AML-193 (cell line): ENCODE data around the gene APC2.
"Not testable (repeated sequence)": the region's sequence is repeated elsewhere in the genome, so short reads cannot be mapped to it uniquely, and the experiment has no call there.

Experiments used
- DNase-seq, 2 experiments: peaks; one replicate each; lab custom pipeline; 2025; lab: John Stamatoyannopoulos, UW

Gene APC2

DNA sequence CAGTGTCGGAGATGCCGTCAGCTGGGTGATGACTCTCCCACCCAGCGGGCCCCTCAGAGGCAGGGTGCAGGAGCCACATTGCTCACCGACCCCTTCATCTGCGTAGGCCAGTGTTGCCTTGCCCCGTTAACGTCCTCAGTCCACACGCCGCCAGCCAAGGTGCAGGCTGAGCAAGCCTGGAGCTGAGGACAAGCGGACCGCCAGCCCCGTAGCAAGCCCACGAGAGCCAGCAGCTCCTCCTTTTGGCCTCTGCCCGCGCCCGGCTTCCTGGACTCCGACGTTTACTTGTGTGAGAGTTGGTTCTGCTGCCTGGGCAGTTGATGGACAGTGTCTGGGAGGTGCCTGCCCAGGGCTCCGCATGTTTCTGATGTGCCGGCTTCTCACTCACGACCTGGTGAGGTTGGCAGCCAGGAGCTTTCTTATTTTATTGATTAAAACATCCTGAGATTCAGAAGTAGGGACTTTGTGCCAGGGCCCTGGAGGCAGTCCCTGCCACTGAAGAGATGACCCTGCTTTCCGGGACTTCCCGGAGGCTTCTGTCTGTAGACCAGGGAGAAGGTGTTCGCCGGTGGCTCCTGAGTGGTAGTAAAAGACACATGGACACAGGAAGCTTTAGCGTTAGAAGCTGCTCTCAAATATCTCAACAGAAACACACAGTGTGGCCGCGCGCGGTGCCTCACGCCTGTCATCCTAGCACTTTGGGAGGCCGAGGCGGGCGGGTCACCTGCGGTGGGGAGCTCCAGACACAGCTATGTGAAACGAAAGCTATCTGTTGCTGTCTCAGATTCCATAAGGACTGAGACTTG is 36.7 kb upstream of the APC2 start:
- no peak for DNase-seq

GRCh38 chr19:1416014-1416841 is 33.7 kb upstream of the APC2 start:
- no peak for DNase-seq

DNA sequence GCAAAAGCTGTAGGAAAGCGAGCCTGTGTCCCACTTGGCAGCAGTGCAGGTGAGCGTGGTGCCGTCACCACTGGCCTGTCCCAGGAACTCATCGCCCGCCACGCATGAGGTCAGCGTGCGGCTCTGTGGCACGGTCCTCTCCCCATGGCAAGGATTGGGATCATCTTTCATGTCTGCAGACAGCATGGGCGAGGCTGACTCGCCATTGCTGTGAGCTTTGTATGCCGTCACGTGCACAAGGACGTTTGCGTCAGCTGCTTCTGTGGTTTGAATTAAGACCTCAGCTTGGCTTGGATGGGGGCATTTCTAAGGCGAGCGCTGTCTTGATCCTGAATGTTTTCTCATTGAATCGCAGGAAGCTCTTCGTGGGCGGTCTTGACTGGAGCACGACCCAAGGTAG is 32.8 kb upstream of the APC2 start:
- no peak for DNase-seq

DNA sequence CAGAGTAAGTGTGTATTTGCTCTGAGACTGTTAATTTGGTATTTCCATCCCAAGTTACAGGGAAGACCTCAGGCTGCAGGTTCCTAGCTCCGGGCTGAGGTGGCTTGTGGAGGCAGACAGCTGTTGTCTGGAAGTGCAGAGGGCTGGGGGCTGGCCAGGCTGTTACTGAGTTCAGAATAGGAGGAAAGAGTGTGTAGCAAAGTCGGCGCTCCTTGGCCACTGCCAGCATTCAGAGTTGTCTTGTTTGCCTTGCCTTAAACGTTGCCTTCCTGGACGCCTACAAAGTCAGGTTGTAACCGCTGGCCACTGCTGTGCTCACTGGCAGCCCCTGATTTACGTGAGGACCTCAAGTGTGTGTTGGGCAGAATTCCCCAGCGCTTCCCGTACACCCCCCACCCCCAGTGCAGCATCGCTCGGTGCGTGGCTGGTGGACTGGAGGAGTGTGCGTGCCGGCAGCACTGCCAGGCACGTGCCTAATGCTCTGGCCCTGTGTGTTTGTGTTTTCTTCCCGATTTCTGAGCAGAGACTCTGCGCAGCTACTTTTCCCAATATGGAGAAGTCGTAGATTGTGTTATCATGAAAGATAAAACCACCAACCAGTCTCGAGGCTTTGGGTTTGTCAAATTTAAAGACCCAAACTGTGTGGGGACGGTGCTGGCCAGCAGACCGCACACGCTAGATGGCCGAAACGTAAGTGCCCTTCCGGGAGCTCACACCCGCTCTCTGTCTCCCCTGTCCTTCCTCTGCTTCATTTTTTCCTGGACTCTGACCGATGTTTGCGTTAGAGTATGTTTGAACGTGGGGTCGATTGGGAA is 32.0 kb upstream of the APC2 start:
- no peak for DNase-seq

GRCh38 chr19:1418496-1418775 is 31.5 kb upstream of the APC2 start:
- DNase-seq: no peak

DNA sequence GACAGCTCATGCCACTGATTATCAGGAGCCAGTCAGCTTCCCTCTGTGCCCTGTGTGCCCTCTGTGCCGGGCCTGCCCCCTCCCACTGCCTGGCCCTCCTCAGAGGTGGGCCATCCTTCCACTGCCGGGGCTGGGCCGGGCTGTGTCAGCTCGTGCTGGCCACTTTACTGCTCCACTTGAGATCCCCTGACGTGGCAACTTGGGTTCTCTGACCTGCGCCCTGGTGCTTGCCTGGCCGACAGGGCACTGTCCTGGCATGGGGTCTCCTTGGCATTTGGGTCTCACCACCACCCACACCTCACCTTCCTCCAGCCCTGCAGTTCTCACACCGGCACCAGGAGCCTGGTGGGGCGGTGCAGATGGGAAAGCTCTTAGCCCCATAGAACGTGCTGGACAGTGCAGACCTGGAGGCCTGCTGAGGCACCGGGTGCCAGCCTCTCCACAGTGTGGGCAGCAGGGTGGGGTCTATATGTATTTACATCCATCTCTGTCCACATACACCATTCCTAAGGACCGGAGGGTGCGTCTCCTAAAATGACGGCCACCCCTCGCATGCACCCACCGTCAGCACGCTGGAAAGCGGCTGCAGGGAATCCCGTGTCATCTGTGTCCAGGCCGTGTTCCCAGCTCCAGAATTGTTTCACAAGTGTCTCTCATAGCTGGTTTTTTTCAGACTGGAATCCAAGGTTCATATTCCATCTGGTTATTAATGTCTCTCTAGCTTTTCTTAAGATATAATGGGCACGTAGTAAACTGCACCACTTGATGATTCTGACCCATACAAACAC is 30.8 kb upstream of the APC2 start:
- DNase-seq: no peak

- not testable (repeated sequence) for DNase-seq
Observed at GRCh38 chr19:1420085-1420484, 29.8 kb upstream of the APC2 start.

DNA sequence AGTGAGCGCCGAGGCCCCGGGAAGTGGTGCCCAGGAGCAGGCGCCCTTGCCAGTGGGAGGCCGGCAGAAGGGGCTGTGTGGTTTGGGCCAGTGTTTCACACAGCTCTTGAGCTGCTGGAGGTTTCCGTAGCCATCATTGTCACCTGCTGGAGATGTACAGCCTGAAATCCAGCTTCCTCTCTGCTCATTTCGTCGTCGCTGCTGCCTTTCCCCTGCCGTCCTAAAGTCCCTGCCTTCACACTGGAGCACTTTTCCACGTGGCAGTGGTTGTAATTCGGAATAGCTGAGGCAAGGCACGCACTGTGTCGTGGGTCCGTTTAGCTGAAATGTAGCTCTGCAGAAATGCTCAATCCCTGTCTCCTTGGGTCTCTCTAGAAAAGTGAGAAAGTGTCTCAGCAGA is 29.3 kb upstream of the APC2 start:
- DNase-seq: no peak

DNA sequence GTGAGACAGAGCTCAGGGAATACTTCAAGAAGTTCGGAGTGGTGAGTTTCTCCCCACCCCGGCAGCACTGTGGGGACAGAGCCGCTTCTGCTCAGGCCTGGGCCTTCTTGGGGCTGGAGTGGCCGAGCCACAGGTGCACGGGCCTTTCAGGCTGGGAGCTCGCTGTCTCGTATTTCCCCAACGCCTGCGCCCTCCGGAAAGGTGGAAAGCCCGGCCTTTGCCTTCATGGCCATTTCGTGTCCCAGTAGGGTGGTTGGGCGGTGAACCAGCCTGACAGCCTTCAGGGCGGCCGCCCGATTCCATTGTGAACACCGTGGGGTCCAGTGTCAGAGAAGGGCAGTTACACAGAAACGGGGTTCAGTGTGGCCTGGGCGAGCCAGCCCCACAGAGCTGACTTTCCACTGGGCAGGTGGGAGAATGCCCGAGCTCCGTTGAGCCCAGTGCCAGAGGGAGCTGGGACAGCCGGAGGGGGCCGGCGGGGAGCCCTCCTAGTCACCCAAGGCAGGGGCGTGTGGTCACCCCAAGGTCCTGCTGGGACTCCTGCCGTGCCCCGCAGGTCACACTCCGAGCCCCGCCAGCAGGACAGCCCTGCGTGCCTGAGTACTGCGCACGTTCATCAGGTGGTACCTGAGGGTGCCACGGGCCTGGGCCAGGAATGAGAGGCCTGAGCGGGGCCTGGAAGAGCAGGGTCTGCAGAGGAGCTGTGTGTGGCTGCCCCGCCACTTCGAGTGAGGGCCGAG is 28.5 kb upstream of the APC2 start:
- no peak for DNase-seq

- no peak for DNase-seq
Observed at GRCh38 chr19:1421958-1422305, 28.0 kb upstream of the APC2 start.

- DNase-seq: no peak
Observed at GRCh38 chr19:1422360-1422759, 27.6 kb upstream of the APC2 start.

- DNase-seq: no peak
Observed at GRCh38 chr19:1422943-1423342, 27.0 kb upstream of the APC2 start.

DNA sequence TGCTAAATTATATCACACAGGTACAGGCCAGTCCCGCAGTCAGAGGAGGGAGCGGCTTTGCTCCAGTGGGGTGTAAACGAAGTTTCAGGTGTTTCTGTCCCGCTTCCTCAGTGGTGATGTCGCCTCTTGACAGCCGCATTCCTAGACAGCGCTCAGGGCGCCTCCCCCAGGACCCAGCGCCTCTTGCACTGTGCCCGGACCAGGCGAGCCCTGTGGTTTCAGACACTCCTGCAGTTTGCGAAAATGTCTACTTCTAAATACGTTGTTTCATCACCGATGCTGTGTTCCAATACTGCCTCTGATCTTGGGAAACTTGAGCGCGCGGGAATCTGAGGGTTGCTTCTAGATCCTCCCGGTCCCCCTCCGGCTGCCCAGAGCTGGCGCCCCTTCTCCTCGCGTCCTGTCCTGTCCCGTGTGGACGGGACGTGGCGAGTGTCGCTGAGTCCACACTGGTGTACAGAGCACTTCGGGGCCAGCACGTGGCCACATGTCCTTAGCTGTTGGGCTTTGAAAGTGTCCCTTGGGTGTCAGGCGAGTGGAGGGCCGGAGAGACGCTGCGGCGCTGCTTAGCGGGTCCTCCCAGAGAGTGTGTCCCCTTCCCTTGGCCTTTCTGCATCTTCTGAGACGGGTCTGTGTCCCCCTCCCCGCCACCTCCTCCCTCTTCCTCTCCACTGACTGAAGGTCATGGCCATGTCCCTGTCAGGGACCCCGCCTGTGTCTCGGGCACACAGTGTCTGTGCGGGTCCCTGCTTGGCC is 26.3 kb upstream of the APC2 start:
- DNase-seq: no peak

GRCh38 chr19:1424192-1424955 is 25.5 kb upstream of the APC2 start:
- DNase-seq: no peak

- no peak for DNase-seq
Observed at GRCh38 chr19:1425102-1425837, 24.7 kb upstream of the APC2 start.

- no peak for DNase-seq
Observed at GRCh38 chr19:1425902-1426301, 24.0 kb upstream of the APC2 start.

DNA sequence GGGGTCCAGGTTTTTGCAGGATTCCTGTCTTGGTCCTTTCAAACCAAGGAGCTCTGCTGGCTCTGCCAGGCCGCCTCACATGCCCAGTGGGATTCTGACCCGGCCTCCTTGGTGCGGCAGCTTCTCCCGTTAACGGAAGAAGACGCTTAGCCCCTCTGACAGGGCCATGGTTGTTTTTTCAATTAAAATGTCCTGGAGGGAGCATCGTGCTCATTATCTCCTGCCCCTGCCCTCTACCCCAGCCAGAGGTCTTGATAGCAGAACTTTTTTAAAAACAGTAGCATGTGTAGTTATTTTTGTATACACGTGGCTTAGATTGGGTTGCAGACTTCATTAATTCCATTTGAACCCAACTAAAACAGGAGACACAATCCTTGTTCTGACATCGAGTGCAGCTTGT is 23.2 kb upstream of the APC2 start:
- no peak for DNase-seq

GRCh38 chr19:1427221-1427920 is 22.6 kb upstream of the APC2 start:
- DNase-seq: no peak
